GM12878 (cell line): ENCODE measurements around the gene PLD5. TPM values are rescaled to one million over a fixed set of nuclear protein-coding genes. Genes with fewer than 3 reads are reported as not detected.

Experiments
- ATAC-seq: fragments of 200-7000 bp; cut with Tn5 transposase; 3 replicates; pipeline ENCODE4 v1.9.1; 2020; ENCODE audit warnings: mild to moderate bottlenecking, moderate library complexity
- BruUV-seq: library from RNA; stranded (reverse); fragments of 400-500 nt; replicated peaks from 2 replicates; lab custom pipeline; 2021; lab: Mats Ljungman, UMichigan
- CTCF ChIA-PET: fragments of 300-600 bp; sonication (Branson Sonifier 250); formaldehyde crosslinking; extraction: SDS; loops from one replicate; lab custom pipeline; 2021; ENCODE audit warnings: inconsistent platforms; lab: Yijun Ruan, JAX
- POLR2A ChIA-PET: fragments of 350-600 bp; formaldehyde crosslinking; extraction: SDS; loops from one replicate; lab custom pipeline; 2021; ENCODE audit warnings: inconsistent platforms; lab: Charles Lee
- RAD21 ChIA-PET: fragments of 300-600 bp; sonication (Branson Sonifier 250); formaldehyde crosslinking; loops from one replicate; lab custom pipeline; 2023; ENCODE audit warnings: antibody characterized with exemption; ENCODE audit not compliant: unreplicated experiment; lab: Charles Lee
- SMC1A ChIA-PET: fragments of 300-600 bp; sonication (Branson Sonifier 250); formaldehyde crosslinking; loops from one replicate; lab custom pipeline; 2023; ENCODE audit not compliant: unreplicated experiment, uncharacterized antibody; lab: Charles Lee
- DNase-seq: peaks from one replicate; pipeline ENCODE4 v3.0.0-alpha.2; 2011; ENCODE audit warnings: low read depth, low spot score
- FAIRE-seq: peaks from 3 replicates; lab custom pipeline; 2011; peaks lifted over from hg19 to GRCh38; lab: Jason Lieb, UNC
- H2AFZ ChIP-seq: 2 replicates; pipeline ENCODE4 v1.6.0; 2011; ENCODE audit warnings: low read depth, low read length, control low read depth; ENCODE audit not compliant: control insufficient read depth
- H3K27ac ChIP-seq: 2 replicates; pipeline ENCODE4 v1.5.1; 2011; ENCODE audit warnings: control low read depth; ENCODE audit not compliant: control insufficient read depth, insufficient read depth
- H3K27me3 ChIP-seq, 2 experiments: replicated peaks in 1 of 2; 2 replicates each; pipeline versions ENCODE4 v1.6.0 to v1.6.1; 2011; ENCODE audit warnings: low read length in 1 of 2; ENCODE audit not compliant: control insufficient read depth in 2 of 2, insufficient read depth in 2 of 2
- H3K36me3 ChIP-seq, 2 experiments: 2 replicates each; pipeline ENCODE4 v1.5.1; 2011; ENCODE audit warnings: low read length in 1 of 2; ENCODE audit not compliant: control insufficient read depth in 2 of 2, insufficient read depth in 2 of 2
- H3K4me1 ChIP-seq: 2 replicates; pipeline ENCODE4 v1.6.1; 2011; ENCODE audit warnings: mild to moderate bottlenecking, low read length, moderate library complexity, mixed read lengths; ENCODE audit not compliant: control insufficient read depth, insufficient read depth
- H3K4me2 ChIP-seq: 2 replicates; pipeline ENCODE4 v1.6.0; 2011; ENCODE audit warnings: control low read depth; ENCODE audit not compliant: control insufficient read depth, insufficient read depth
- H3K4me3 ChIP-seq: fragments of 200-600 bp; sonication (generic); 2 replicates; pipeline ENCODE4 v1.5.1; 2016
- H3K79me2 ChIP-seq: 2 replicates; pipeline ENCODE4 v1.6.0; 2011; ENCODE audit warnings: low read length; ENCODE audit not compliant: control insufficient read depth, insufficient read depth
- H3K9ac ChIP-seq: 2 replicates; pipeline ENCODE4 v1.8.0; 2011; ENCODE audit warnings: low read length, control low read depth, mixed read lengths; ENCODE audit not compliant: control insufficient read depth, insufficient read depth
- H3K9me3 ChIP-seq: replicated peaks from 3 replicates; pipeline ENCODE4 v1.5.1; 2011; ENCODE audit warnings: mild to moderate bottlenecking, low read length; ENCODE audit not compliant: control insufficient read depth, insufficient read depth
- H4K20me1 ChIP-seq: 2 replicates; pipeline ENCODE4 v1.6.0; 2011; ENCODE audit not compliant: control insufficient read depth, insufficient read depth
- CBX5 ChIP-seq: sonication (generic); IDR thresholded peaks from 2 replicates; pipeline ENCODE4 v1.6.1; 2016; ENCODE audit warnings: low read depth, moderate library complexity, mild to moderate bottlenecking, inconsistent platforms
- FOXM1 ChIP-seq: IDR thresholded peaks from 2 replicates; pipeline ENCODE4 v1.6.1; 2012; ENCODE audit warnings: low read depth, mild to moderate bottlenecking, inconsistent platforms, low read length, moderate library complexity
- GABPA ChIP-seq: IDR thresholded peaks from 2 replicates; pipeline ENCODE4 v1.6.1; 2014; ENCODE audit warnings: antibody characterized with exemption, low read depth, mild to moderate bottlenecking, inconsistent platforms
- IRF4 ChIP-seq: IDR thresholded peaks from 2 replicates; pipeline ENCODE4 v1.6.1; 2011; ENCODE audit warnings: low read depth, low read length
- JUND ChIP-seq: IDR thresholded peaks from 2 replicates; pipeline ENCODE4 v1.6.1; 2012; ENCODE audit warnings: low read depth, mild to moderate bottlenecking, low read length, improper control_type of control experiment, moderate library complexity
- MXI1 ChIP-seq: fragments of 150-350 bp; IDR thresholded peaks from 2 replicates; pipeline ENCODE4 v1.6.1; 2011; ENCODE audit warnings: low read depth, mild to moderate bottlenecking, inconsistent platforms, low read length, improper control_type of control experiment
- NRF1 ChIP-seq: conservative IDR thresholded peaks from 2 replicates; pipeline ENCODE4 v1.6.1; 2011; ENCODE audit warnings: mild to moderate bottlenecking, low read depth, low read length, improper control_type of control experiment
- PAX8 ChIP-seq: fragments of 450-650 bp; IDR thresholded peaks from 2 replicates; pipeline ENCODE4 v1.6.1; 2017; ENCODE audit warnings: mild to moderate bottlenecking, moderate library complexity
- SMAD1 ChIP-seq: fragments of 450-650 bp; IDR thresholded peaks from 2 replicates; pipeline ENCODE4 v1.6.1; 2018; ENCODE audit warnings: mild to moderate bottlenecking, low read depth; ENCODE audit not compliant: partially characterized antibody
- SREBF1 ChIP-seq: IDR thresholded peaks from 2 replicates; pipeline ENCODE4 v1.6.1; 2012; ENCODE audit warnings: mild to moderate bottlenecking, low read length
- SUPT20H ChIP-seq: IDR thresholded peaks from 2 replicates; pipeline ENCODE4 v1.6.1; 2011; ENCODE audit warnings: low read depth, mild to moderate bottlenecking, low read length, moderate library complexity, borderline replicate concordance; ENCODE audit not compliant: control insufficient read depth
- TBL1XR1 ChIP-seq: IDR thresholded peaks from 2 replicates; pipeline ENCODE4 v1.6.1; 2012; ENCODE audit warnings: low read depth, low read length, improper control_type of control experiment
- WGBS: methylation state at CpG from one replicate; pipeline ENCODE4 v1.1.6; 2016; ENCODE audit warnings: low lambda C conversion rate; ENCODE audit not compliant: insufficient replicate concordance, insufficient coverage; ENCODE audit errors: missing lambda C conversion rate; 5-methylcytosine and 5-hydroxymethylcytosine counted together
- in situ Hi-C: fragments of 300-500 bp; cut with MboI; formaldehyde crosslinking; loops from 9 replicates; pipeline ENCODE4 v1.14.3; 2018; ENCODE audit warnings: mixed read lengths
- intact Hi-C: fragments of 100-400 bp; cut with micrococcal nuclease; formaldehyde crosslinking; loops from one replicate; pipeline ENCODE4 v1.14.2; 2022; ENCODE audit not compliant: unreplicated experiment
- polyA plus RNA-seq, 11 experiments: library from polyadenylated mRNA; depleted of rRNA in 4 of 11; unstranded in 6 of 11; stranded (reverse) in 5 of 11; fragments of >200 nt; fragmentation: Nextera tagmentation in 4 of 11; fragmentation: Illumina TruSeq in 1 of 11; extraction: Ambion mirVana in 4 of 11; extraction: Trizol in 1 of 11; gene quantifications; 1 replicate in 1 of 11; 2 replicates in 10 of 11; pipeline versions ENCODE4 v1.2.1 to v1.2.3, GENCODE V29; 2011 to 2016; ENCODE audit warnings: inconsistent platforms in 2 of 11, missing spikeins in 2 of 11, low read depth in 1 of 11
- total RNA-seq, 4 experiments: library from RNA; depleted of rRNA in 3 of 4; stranded (reverse); fragments of >200 nt in 3 of 4; fragmentation: Illumina TruSeq in 1 of 4; extraction: Trizol in 1 of 4; gene quantifications; 2 replicates each; pipeline versions ENCODE4 v1.2.1 to v1.2.3, GENCODE V29; 2013 to 2021
- TF ChIP-seq, protein P1 (sequence below): fragments of 450-650 bp; IDR thresholded peaks from 2 replicates; pipeline ENCODE4 v1.6.1; 2016; ENCODE audit warnings: mild to moderate bottlenecking
- TF ChIP-seq, protein P2 (sequence below): IDR thresholded peaks from 2 replicates; pipeline ENCODE4 v1.6.1; 2011; ENCODE audit warnings: low read depth, low read length, improper control_type of control experiment, borderline replicate concordance
- TF ChIP-seq, protein P3 (sequence below): fragments of 450-650 bp; IDR thresholded peaks from 2 replicates; pipeline ENCODE4 v1.6.1; 2017; ENCODE audit warnings: low read depth, mild to moderate bottlenecking, moderate library complexity

The PLD5 gene
- total and polyA plus RNA-seq, 10 of the 15 experiments (the other 5 are each of a cell fraction or from before 2014, with no cell fraction given) = not detected

DNA sequence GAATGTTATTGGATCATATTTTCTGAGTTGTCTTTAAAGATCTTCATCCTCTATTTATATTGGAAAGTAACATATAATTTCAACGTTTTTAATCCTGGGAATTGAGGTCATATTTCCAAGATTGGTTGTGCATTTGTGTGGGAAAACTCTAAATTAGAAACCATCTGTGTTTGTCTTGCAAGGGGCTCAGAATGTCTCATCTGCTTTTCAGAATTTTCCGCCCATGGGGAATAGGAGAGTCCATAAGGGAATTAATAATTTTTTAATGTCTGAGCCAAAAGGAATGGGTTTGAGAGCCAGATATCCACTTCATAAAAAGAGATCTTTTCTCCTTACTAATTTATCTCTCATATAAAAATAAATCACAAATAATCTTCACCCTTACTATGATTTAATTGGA lies 440.8 kb downstream of the PLD5 start:
- no peaks in the 10 kb centered on the region for H3K79me2 ChIP-seq
- WGBS = 22% methylated on average over 2 of the region's 2 CpGs
- H4K20me1 ChIP-seq = no peaks in the 10 kb centered on the region
- ChIA-PET SMC1A (no interaction called here), RAD21 (no interaction called here), POLR2A (no interaction called here), CTCF (interaction anchor here (0.8 to 0.9 kb wide), 2 partner anchors 15 to 278 kb away, joined by 3 to 4 read pairs; no protein-coding TSS in a partner anchor)
- DNase-seq (no peak), ATAC-seq (no peak), FAIRE-seq (no peak)
- intact Hi-C loops = no loop called here
- H3K4me2 ChIP-seq = no peak overlapping the region
- no TSS peak for BruUV-seq
- H3K9me3 ChIP-seq = no peaks in the 10 kb centered on the region
- no peak overlapping the region for H3K4me3 ChIP-seq
- H3K36me3 ChIP-seq = no peaks in the 10 kb centered on the region
- no peak overlapping the region for H3K9ac ChIP-seq
- H3K27ac ChIP-seq = no peak overlapping the region
- no peaks in the 10 kb centered on the region for H3K4me1 ChIP-seq
- in situ Hi-C loops = loop anchor here (5.0 kb wide), 1 partner anchor 51 kb away; no protein-coding TSS in a partner anchor
- H2AFZ ChIP-seq = no peak overlapping the region
- TF ChIP-seq FOXM1 (no peak), SREBF1 (no peak), NRF1 (no peak), TBL1XR1 (no peak)
- 0 out of 4 replicates have a peak, but pooled peaks cover 0 to 1% of the 10 kb centered on the region in 2 experiments for H3K27me3 ChIP-seq

DNA sequence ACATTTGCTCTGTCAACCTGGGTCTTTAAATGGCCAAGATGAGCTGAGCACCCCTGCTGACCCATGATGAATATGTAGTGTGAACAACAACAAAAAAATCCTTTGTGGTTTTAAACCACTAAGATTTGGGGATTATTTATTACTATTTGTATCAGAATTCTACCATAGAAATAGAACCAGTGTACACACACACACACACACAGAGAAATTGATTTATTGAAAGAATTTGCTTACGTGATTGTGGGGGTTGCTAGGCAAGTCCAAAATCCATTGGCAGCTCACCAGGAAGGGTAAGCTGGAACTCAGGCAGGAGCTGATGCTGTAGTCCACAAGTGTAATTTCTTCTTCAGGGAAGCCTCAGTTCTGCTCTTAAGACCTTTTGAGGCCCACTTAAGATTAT lies 443.1 kb downstream of the PLD5 start:
- Histone ChIP-seq H3K27me3 (no peaks in the 10 kb centered on the region), H3K4me2 (no peak overlapping the region), H3K4me3 (no peak overlapping the region), H3K36me3 (no peaks in the 10 kb centered on the region), H3K79me2 (no peaks in the 10 kb centered on the region), H4K20me1 (no peaks in the 10 kb centered on the region), H3K9ac (no peak overlapping the region), H2AFZ (no peak overlapping the region), H3K4me1 (no peaks in the 10 kb centered on the region), H3K27ac (no peak overlapping the region), H3K9me3 (no peaks in the 10 kb centered on the region)
- intact Hi-C loops = no loop called here
- in situ Hi-C loops = loop anchor here (5.0 kb wide), 1 partner anchor 49 kb away; no protein-coding TSS in a partner anchor
- ChIA-PET CTCF (interaction anchor here (0.6 kb wide), 1 partner anchor 173 kb away, joined by 3 read pairs; no protein-coding TSS in a partner anchor), SMC1A (no interaction called here), POLR2A (no interaction called here), RAD21 (no interaction called here)
- ATAC-seq = no peak
- 31% methylated on average over 1 of the region's 1 CpG for WGBS
- FAIRE-seq = no peak
- no peak for DNase-seq
- BruUV-seq = no TSS peak
- TF ChIP-seq GABPA (no peak), MXI1 (no peak), SMAD1 (no peak), SUPT20H (no peak), JUND (no peak), CBX5 (no peak), IRF4 (no peak), PAX8 (no peak)
- TF ChIP-seq, protein P1, sequence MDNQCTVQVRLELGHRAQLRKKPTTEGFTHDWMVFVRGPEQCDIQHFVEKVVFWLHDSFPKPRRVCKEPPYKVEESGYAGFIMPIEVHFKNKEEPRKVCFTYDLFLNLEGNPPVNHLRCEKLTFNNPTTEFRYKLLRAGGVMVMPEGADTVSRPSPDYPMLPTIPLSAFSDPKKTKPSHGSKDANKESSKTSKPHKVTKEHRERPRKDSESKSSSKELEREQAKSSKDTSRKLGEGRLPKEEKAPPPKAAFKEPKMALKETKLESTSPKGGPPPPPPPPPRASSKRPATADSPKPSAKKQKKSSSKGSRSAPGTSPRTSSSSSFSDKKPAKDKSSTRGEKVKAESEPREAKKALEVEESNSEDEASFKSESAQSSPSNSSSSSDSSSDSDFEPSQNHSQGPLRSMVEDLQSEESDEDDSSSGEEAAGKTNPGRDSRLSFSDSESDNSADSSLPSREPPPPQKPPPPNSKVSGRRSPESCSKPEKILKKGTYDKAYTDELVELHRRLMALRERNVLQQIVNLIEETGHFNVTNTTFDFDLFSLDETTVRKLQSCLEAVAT = no peak
- TF ChIP-seq, protein P2, sequence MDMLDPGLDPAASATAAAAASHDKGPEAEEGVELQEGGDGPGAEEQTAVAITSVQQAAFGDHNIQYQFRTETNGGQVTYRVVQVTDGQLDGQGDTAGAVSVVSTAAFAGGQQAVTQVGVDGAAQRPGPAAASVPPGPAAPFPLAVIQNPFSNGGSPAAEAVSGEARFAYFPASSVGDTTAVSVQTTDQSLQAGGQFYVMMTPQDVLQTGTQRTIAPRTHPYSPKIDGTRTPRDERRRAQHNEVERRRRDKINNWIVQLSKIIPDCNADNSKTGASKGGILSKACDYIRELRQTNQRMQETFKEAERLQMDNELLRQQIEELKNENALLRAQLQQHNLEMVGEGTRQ = no peak
- TF ChIP-seq, protein P3, sequence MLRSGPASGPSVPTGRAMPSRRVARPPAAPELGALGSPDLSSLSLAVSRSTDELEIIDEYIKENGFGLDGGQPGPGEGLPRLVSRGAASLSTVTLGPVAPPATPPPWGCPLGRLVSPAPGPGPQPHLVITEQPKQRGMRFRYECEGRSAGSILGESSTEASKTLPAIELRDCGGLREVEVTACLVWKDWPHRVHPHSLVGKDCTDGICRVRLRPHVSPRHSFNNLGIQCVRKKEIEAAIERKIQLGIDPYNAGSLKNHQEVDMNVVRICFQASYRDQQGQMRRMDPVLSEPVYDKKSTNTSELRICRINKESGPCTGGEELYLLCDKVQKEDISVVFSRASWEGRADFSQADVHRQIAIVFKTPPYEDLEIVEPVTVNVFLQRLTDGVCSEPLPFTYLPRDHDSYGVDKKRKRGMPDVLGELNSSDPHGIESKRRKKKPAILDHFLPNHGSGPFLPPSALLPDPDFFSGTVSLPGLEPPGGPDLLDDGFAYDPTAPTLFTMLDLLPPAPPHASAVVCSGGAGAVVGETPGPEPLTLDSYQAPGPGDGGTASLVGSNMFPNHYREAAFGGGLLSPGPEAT = no peak
